HuH-7.5 (cell line): Measurements from ENCODE around the gene ACSF3.
"Not testable (repeated sequence)": the region's sequence is repeated elsewhere in the genome, so short reads cannot be mapped to it uniquely, and the experiment has no call there.

ENCODE experiments used
- DNase-seq: peaks from one replicate; pipeline ENCODE4 v3.0.0; 2011; ENCODE audit warnings: low spot score

The ACSF3 gene

GRCh38 chr16:89073346-89074071 is 20.1 kb upstream of the ACSF3 start:
- DNase-seq, result no peak

- DNase-seq, result not testable (repeated sequence)
Observed at GRCh38 chr16:89074072-89074674, 19.5 kb upstream of the ACSF3 start.

DNA sequence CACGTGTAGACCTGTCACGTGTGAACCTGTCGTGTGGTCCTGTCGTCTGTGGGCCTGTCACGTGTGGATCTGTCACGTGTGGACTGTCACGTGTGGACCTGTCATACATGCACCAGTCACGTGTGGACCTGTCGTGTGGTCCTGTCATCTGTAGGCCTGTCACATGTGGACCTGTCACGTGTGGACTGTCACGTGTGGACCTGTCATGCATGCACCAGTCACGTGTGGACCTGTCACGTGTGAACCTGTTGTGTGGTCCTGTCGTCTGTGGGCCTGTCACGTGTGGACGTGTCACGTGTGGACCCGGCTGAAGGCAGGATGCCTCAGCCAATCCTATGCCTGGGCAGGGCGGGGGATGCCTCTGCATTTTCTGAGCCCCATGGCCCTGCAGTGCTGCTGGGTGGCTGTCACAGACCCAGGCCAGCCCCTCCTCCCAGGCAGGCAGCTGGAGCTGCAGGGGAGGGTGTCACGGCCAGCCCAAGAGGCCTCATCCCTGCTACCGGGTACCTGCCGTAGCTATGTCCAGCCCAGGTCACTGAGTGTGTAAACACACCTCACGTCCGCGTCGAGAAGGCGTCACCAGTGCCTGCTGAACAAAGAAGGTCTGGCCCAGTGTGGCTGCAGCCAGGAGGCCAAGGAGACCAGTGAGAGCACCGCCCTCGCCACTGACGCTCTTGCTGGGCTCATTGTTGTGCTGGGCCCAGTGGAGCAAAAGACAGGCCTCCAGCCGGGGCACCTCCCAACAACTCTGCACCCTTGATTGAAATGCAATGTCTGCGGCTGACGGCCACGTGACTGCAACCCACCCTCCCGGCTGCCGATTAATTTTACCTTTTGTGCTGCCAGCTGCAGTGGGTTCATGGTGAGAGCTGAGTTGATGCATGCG is 18.6 kb upstream of the ACSF3 start:
- no peak for DNase-seq

DNA sequence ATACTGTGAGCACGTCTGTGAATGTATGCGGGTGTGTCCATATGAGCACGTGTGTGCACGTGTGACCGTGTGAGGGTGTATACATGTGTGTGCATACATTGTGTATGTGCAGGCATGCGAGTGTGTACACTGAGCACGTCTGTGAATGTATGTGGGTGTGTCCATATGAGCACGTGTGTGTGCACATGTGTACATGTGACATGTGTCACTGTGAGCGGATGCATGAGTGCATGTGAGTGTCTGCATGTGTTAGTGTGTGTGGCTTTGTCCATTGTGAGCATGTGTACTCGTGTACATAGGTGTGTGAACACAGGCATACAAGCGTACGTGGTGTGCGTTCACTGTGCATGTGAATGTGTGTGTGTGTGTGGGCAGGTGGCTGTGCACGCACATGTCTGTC is 17.5 kb upstream of the ACSF3 start:
- no peak for DNase-seq

DNA sequence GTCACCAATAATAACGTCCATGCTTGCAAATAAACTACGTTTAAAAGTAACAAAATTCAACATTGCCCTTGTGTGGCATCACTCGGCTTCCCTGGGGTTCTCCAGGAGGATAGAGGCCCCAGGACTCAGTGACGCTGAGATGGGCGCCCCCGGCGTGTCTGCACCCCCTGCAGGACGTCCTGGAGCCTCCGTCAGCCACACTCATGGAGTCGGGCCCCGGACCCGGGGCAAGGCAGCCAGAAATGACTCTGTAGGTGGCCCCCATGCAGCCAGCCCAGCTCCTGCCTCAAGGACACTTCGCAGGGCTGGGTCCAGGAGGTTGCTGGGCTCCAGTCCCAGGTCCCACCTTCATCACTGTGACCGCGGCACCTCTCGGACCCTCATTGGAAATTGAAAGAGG is 16.6 kb upstream of the ACSF3 start:
- no peak for DNase-seq

GRCh38 chr16:89078172-89078571 is 15.5 kb upstream of the ACSF3 start:
- DNase-seq, result no peak

DNA sequence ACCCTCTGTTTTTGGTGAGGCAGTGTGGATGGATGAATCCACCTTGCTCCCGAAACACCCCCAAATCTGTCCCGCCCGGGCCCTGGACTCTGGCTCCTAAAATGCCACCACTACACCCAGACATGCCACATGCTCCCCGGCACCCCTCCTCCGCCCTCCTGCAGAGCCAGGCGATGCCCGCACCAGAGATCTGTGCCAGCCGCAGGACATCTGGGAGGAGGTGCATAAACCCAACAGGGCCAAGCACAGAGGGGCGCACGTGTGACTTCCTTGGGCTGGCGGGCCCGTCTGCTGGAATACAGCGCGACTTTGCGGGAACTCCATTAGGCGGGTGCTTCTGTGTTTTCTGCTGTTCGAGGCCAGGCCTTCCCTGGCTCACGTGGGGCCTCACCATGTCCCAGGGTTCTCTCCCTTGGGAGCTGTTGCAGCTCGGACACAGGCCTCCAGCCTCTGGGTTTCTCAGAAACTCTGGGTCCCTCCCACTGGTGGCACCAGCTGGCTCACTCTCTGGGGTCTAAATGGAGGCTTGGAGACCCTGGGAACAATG is 14.1 kb upstream of the ACSF3 start:
- DNase-seq, result no peak

GRCh38 chr16:89080196-89080853 is 13.3 kb upstream of the ACSF3 start:
- DNase-seq, result no peak

DNA sequence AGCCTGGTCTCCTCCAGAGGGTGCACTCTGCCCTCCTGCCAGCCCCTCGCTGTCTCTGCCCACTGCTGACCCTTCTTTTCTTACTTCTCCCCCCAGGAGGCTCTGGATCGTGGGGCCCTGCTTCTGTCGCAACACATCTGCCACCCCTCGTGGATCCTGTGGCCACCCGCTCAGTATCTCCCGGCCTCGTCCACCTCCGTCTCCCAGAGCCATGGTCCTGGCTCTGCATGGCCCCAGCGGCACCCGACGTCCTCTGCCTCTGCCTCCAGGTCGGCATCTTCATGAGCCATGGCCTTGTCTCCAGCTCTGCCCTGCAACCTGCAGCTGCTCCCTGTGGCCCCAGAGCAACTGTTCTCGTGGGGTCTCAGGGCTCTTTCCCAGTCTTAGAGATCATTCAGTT is 12.1 kb upstream of the ACSF3 start:
- DNase-seq, result no peak

DNA sequence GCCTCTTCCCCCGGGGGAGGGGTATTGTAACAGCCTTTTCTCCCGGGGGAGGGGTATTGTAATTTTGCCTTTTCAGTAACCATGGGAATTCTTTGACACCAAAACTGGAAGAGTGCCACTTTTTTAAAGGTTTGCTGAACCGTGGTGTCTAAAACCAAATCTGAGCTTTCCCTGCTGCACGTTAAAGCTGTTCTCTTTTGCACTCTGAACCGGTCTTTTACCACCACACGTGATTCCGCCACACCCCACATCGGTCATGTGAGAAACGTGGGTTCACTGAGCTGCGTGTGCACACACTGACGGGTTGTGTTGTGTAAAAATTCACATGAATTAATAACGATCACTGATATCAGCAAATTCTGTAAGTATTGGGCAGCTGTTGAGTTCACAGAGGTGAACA is 9.2 kb upstream of the ACSF3 start:
- no peak for DNase-seq

DNA sequence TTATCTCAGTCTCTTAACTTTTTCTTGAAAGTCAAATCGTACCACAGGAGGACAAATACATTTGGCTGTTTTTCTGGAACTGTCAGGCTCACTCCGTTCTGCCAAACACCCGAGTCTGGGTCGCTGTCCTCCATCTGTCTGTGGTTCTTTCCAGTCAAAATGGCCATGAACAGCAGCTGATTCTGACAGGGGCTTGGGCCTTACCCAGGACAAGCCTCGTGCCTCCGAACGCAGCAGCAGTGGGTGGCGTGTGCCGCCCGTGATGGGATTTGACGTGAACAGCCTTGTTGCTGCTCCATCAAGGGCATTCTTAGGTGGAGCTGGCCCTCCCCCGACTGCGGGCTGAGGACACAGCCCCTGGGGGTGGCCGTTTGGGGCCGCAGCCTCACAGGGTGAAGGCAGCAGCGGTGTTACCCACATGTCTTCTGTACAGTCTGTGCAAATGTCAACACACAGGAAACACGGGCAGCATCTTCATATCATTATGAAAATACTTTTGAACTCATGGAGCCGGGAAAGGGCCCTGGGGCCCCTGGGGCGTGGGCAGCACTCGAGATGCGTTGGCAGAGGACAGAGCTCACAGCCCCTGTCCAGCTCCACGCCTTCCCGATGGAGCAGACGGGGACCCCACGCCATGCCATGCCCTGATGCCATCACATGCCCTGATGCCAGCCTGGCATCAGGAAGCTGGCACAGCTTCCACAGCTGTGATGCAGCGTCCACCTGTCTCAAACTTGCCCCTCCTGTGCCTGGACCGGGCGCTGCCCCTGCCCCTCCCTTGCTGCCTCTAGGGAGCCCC is 8.6 kb upstream of the ACSF3 start:
- DNase-seq, result no peak

- DNase-seq, result no peak
Observed at GRCh38 chr16:89085755-89086154, 7.9 kb upstream of the ACSF3 start.

DNA sequence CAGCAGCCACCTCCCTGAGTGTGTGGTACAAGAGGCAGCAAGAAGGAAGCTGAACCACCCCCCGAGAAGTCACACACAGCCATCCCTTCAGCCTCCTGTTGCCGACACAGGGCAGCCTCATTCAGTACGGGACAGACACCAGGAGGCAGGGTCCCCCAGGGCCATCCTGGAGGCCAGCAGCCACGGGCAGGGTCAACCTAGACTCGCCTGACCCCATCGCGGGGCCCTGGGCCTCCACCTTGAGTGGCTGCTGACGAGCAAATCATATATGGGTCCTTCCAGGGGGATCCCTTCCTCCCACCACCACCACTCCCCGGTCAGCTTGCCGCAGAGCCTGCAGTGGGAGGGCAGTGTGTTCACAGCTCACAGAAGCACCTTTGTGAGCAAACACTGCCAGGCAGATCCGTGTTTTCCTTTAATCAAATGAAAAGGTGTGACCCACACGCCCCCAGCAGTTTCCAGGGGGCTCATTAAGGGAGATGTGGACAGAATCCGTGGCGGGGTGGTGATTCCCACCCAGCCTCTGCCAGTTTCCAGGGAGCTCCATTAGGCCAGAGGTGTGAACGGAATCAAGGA is 5.6 kb upstream of the ACSF3 start:
- no peak for DNase-seq

DNA sequence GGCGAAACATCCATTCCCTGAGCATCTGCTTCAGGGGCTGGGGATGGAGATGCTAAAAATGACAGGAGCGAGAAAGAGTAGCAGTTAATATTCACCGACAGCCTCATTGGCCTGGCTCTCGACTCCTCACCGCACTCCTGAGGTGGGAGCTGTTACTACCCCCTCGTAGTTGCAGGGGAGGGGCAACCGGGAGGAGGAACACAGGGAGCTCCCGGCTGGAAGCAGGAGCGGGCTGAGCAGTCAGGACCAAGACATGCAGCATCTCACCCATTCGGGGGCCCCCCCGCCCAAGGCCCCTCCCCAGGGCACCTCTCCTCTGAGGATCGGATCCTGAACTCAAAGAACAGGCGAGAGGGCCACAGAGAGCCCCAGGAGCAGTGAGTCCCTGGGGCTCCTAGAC is 4.5 kb upstream of the ACSF3 start:
- DNase-seq, result no peak

DNA sequence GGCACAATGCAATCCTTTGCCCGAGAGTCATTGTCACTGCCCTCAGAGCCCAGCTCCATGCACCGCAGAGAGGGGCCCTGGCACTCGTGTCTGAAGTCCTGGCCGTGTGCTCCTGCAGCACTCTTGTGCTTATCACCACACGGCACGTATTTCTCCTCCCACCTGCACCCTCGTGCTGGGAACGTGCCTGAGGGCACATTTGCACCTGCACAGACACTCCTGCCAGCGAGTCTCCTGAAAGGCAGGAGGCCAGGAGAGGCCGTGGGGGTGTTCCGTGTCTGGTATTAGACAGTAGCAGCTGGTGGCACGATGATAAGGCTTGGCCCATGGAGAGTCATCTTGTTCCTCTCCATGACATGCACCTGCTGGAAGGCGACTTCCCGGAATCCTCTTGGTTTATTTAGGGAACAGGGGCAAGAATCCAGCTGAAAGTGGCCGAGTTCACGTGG is 3.4 kb upstream of the ACSF3 start:
- DNase-seq, result no peak

- DNase-seq, result no peak
Observed at GRCh38 chr16:89090669-89091426, 2.8 kb upstream of the ACSF3 start.

DNA sequence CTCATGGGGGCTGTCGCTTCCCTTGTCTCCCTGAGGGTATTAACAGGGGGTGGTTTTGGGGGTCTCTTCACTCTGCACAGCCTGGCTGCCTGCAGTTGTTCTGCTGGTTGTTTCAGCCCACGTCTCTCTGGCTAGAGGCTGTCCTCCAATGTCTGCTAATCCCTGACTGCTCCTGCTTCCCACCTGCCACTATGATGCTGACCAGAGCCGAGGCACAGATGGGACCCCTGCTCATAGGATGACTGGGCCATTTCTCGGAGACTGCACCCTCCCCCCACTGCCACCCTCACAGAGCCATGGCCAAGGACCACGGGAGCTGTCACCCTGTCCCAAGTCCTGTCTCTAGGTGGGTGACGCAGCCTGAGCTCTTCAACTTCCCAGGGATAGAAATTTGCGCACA is 1.6 kb upstream of the ACSF3 start:
- no peak for DNase-seq

DNA sequence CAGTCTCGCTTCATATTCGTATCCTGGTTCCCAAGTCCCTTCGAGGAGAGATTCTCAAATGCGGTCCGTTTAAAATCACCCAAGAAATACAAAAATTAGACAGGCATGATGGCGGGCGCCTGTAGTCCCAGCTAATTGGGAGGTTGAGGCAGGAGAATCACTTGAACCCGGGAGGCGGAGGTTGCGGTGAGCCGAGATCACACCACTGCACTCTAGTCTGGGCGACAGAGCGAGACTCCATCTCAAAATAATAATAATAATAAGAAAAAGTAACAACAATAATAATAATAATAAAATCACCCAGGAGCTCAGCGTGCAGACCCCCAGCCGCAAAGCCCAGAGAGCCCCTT is 425 bp upstream of the ACSF3 start:
- DNase-seq, result not testable (repeated sequence)

GRCh38 chr16:89094252-89094879 is 714 bp downstream of the ACSF3 start:
- DNase-seq, result peak; percentile 83

DNA sequence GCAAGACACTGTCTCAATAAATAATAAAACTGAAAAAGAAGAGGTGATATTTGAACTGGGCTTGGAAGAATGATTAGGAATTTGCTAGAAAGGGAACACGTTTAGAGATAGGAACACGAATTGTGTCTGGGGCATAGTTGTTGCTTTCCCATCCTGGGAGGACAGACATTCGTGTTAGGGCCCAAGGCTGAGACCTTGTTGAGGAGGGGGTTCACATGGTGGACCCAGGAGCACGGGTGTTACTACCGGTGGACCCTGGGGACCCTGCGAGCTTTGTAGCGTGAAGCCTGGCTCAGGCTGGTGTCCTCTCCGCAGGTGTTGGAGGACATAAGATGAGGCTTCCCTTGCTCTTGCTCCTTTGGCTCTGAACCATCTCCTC is 1.2 kb downstream of the ACSF3 start:
- no peak for DNase-seq
